ENCODE data around the gene DZIP1. TPM values are rescaled to one million over a fixed set of nuclear protein-coding genes. Genes with fewer than 3 reads are reported as not detected.

Gene DZIP1
- total and polyA plus RNA-seq, 10 of the 15 experiments (the other 5 are each of a cell fraction or from before 2014, with no cell fraction given), result 0.01 to 1.9 (median 0.55) TPM

GRCh38 chr13:95536632-95537241, 107.8 kb downstream of the DZIP1 start (continued):
- TF ChIP-seq HSF1 (IDR thresholded peaks at IDR 0.05; ENCODE audit: low read depth, low read length), result no peak

- Histone ChIP-seq H3K9ac (ENCODE audit: control insufficient read depth, insufficient read depth, low read length) (no peak overlapping the region), H3K27ac (ENCODE audit: control insufficient read depth, insufficient read depth) (no peak overlapping the region), H3K9me3 (replicated peaks; ENCODE audit: control insufficient read depth, insufficient read depth, low read length) (no peaks in the 10 kb centered on the region), H3K4me3 (no peak overlapping the region), H2AFZ (ENCODE audit: control insufficient read depth, low read depth, low read length) (no peak overlapping the region), H4K20me1 (ENCODE audit: control insufficient read depth, insufficient read depth) (no peaks in the 10 kb centered on the region), H3K79me2 (ENCODE audit: control insufficient read depth, insufficient read depth, low read length) (no peaks in the 10 kb centered on the region), H3K36me3 (ENCODE audit: control insufficient read depth in 2 of 2, insufficient read depth in 2 of 2, low read length in 1 of 2) (no peaks in the 10 kb centered on the region), H3K4me2 (ENCODE audit: control insufficient read depth, insufficient read depth) (no peak overlapping the region), H3K27me3 (replicated peaks in 1 of 2; ENCODE audit: control insufficient read depth in 2 of 2, insufficient read depth in 2 of 2, low read length in 1 of 2) (0 out of 4 replicates have a peak, but pooled peaks cover 0 to 2% of the 10 kb centered on the region in 2 experiments), H3K4me1 (ENCODE audit: control insufficient read depth, insufficient read depth, low read length) (no peaks in the 10 kb centered on the region)
- RAD21 ChIA-PET (ENCODE audit: unreplicated experiment), result interaction anchor here (1.9 kb wide), 1 partner anchor 299 kb away, joined by 7 read pairs; no protein-coding TSS in a partner anchor
- CTCF ChIA-PET, result no interaction called here
- 0% methylated on average over 3 of the region's 3 CpGs for WGBS (ENCODE audit: insufficient coverage, insufficient replicate concordance, low lambda C conversion rate, missing lambda C conversion rate)
- ATAC-seq (peak; percentile 34; the same call in 2 of the 3 replicates), FAIRE-seq (no peak), DNase-seq (ENCODE audit: low read depth, low spot score) (no peak)
- intact Hi-C loops (cut with micrococcal nuclease; ENCODE audit: unreplicated experiment) (loop anchor here (5.0 kb wide), 1 partner anchor 447 kb away; no protein-coding TSS in a partner anchor), in situ Hi-C loops (cut with MboI) (loop anchor here (5.0 kb wide), 1 partner anchor 302 kb away; no protein-coding TSS in a partner anchor)
- SMC1A ChIA-PET (ENCODE audit: uncharacterized antibody, unreplicated experiment), result interaction anchor here (1.4 to 5.3 kb wide), 2 partner anchors 125 to 299 kb away, joined by 4 to 51 read pairs; no protein-coding TSS in a partner anchor
- BruUV-seq (replicated peaks), result no TSS peak
- POLR2A ChIA-PET, result no interaction called here
- TF ChIP-seq PRDM15 (CRISPR knock-in tag; IDR thresholded peaks at IDR 0.05) (no peak), PAX8 (IDR thresholded peaks at IDR 0.05) (no peak), ELK1 (IDR thresholded peaks at IDR 0.05; ENCODE audit: low read depth, low read length) (no peak), NR2C1 (IDR thresholded peaks at IDR 0.05) (no peak), SKIL (IDR thresholded peaks at IDR 0.05; ENCODE audit: low read depth, poor library complexity, severe bottlenecking) (no peak), ZNF592 (IDR thresholded peaks at IDR 0.05) (no peak)
These were observed 109.3 kb downstream of the DZIP1 start for GRCh38 chr13:95535243-95535642.
